GM12878 (cell line): ENCODE measurements around the gene LMTK2. TPM values are rescaled to one million over a fixed set of nuclear protein-coding genes. Genes with fewer than 3 reads are reported as not detected.

Experiments used
- ATAC-seq: fragments of 200-7000 bp; cut with Tn5 transposase; 3 replicates; pipeline ENCODE4 v1.9.1; 2020; ENCODE audit warnings: mild to moderate bottlenecking, moderate library complexity
- BruUV-seq: library from RNA; stranded (reverse); fragments of 400-500 nt; replicated peaks from 2 replicates; lab custom pipeline; 2021; lab: Mats Ljungman, UMichigan
- CTCF ChIA-PET: fragments of 300-600 bp; sonication (Branson Sonifier 250); formaldehyde crosslinking; extraction: SDS; loops from one replicate; lab custom pipeline; 2021; ENCODE audit warnings: inconsistent platforms; lab: Yijun Ruan, JAX
- POLR2A ChIA-PET: fragments of 350-600 bp; formaldehyde crosslinking; extraction: SDS; loops from one replicate; lab custom pipeline; 2021; ENCODE audit warnings: inconsistent platforms; lab: Charles Lee
- RAD21 ChIA-PET: fragments of 300-600 bp; sonication (Branson Sonifier 250); formaldehyde crosslinking; loops from one replicate; lab custom pipeline; 2023; ENCODE audit warnings: antibody characterized with exemption; ENCODE audit not compliant: unreplicated experiment; lab: Charles Lee
- SMC1A ChIA-PET: fragments of 300-600 bp; sonication (Branson Sonifier 250); formaldehyde crosslinking; loops from one replicate; lab custom pipeline; 2023; ENCODE audit not compliant: unreplicated experiment, uncharacterized antibody; lab: Charles Lee
- DNase-seq: peaks from one replicate; pipeline ENCODE4 v3.0.0-alpha.2; 2011; ENCODE audit warnings: low read depth, low spot score
- FAIRE-seq: peaks from 3 replicates; lab custom pipeline; 2011; peaks lifted over from hg19 to GRCh38; lab: Jason Lieb, UNC
- H2AFZ ChIP-seq: 2 replicates; pipeline ENCODE4 v1.6.0; 2011; ENCODE audit warnings: low read depth, low read length, control low read depth; ENCODE audit not compliant: control insufficient read depth
- H3K27ac ChIP-seq: 2 replicates; pipeline ENCODE4 v1.5.1; 2011; ENCODE audit warnings: control low read depth; ENCODE audit not compliant: control insufficient read depth, insufficient read depth
- H3K27me3 ChIP-seq, 2 experiments: replicated peaks in 1 of 2; 2 replicates each; pipeline versions ENCODE4 v1.6.0 to v1.6.1; 2011; ENCODE audit warnings: low read length in 1 of 2; ENCODE audit not compliant: control insufficient read depth in 2 of 2, insufficient read depth in 2 of 2
- H3K36me3 ChIP-seq, 2 experiments: 2 replicates each; pipeline ENCODE4 v1.5.1; 2011; ENCODE audit warnings: low read length in 1 of 2; ENCODE audit not compliant: control insufficient read depth in 2 of 2, insufficient read depth in 2 of 2
- H3K4me1 ChIP-seq: 2 replicates; pipeline ENCODE4 v1.6.1; 2011; ENCODE audit warnings: mild to moderate bottlenecking, low read length, moderate library complexity, mixed read lengths; ENCODE audit not compliant: control insufficient read depth, insufficient read depth
- H3K4me2 ChIP-seq: 2 replicates; pipeline ENCODE4 v1.6.0; 2011; ENCODE audit warnings: control low read depth; ENCODE audit not compliant: control insufficient read depth, insufficient read depth
- H3K4me3 ChIP-seq: fragments of 200-600 bp; sonication (generic); 2 replicates; pipeline ENCODE4 v1.5.1; 2016
- H3K79me2 ChIP-seq: 2 replicates; pipeline ENCODE4 v1.6.0; 2011; ENCODE audit warnings: low read length; ENCODE audit not compliant: control insufficient read depth, insufficient read depth
- H3K9ac ChIP-seq: 2 replicates; pipeline ENCODE4 v1.8.0; 2011; ENCODE audit warnings: low read length, control low read depth, mixed read lengths; ENCODE audit not compliant: control insufficient read depth, insufficient read depth
- H3K9me3 ChIP-seq: replicated peaks from 3 replicates; pipeline ENCODE4 v1.5.1; 2011; ENCODE audit warnings: mild to moderate bottlenecking, low read length; ENCODE audit not compliant: control insufficient read depth, insufficient read depth
- H4K20me1 ChIP-seq: 2 replicates; pipeline ENCODE4 v1.6.0; 2011; ENCODE audit not compliant: control insufficient read depth, insufficient read depth
- BRCA1 ChIP-seq: IDR thresholded peaks from 2 replicates; pipeline ENCODE4 v1.6.1; 2011; ENCODE audit warnings: low read depth, low read length, improper control_type of control experiment
- CBFB ChIP-seq: IDR thresholded peaks from 2 replicates; pipeline ENCODE4 v1.6.1; 2016; ENCODE audit warnings: antibody characterized with exemption, low read depth
- CHD1 ChIP-seq: IDR thresholded peaks from 2 replicates; pipeline ENCODE4 v1.6.1; 2012; ENCODE audit warnings: low read depth, low read length, improper control_type of control experiment
- ESRRA ChIP-seq: IDR thresholded peaks from 2 replicates; pipeline ENCODE4 v1.6.1; 2012; ENCODE audit warnings: mild to moderate bottlenecking, low read length, improper control_type of control experiment
- FOS ChIP-seq: IDR thresholded peaks from 3 replicates; pipeline ENCODE4 v1.6.1; 2011; ENCODE audit warnings: borderline replicate concordance; ENCODE audit not compliant: insufficient read length; ENCODE audit errors: extremely low read depth
- JUNB ChIP-seq: IDR thresholded peaks from 2 replicates; pipeline ENCODE4 v1.6.1; 2016; ENCODE audit warnings: antibody characterized with exemption, mild to moderate bottlenecking
- MEF2B ChIP-seq: fragments of 450-650 bp; IDR thresholded peaks from 2 replicates; pipeline ENCODE4 v1.6.1; 2018; ENCODE audit warnings: mild to moderate bottlenecking, moderate library complexity; ENCODE audit not compliant: partially characterized antibody, poor library complexity, severe bottlenecking
- MXI1 ChIP-seq: fragments of 150-350 bp; IDR thresholded peaks from 2 replicates; pipeline ENCODE4 v1.6.1; 2011; ENCODE audit warnings: low read depth, mild to moderate bottlenecking, inconsistent platforms, low read length, improper control_type of control experiment
- TCF7 ChIP-seq: IDR thresholded peaks from 2 replicates; pipeline ENCODE4 v1.6.1; 2014; ENCODE audit warnings: antibody characterized with exemption, borderline replicate concordance
- WGBS: methylation state at CpG from one replicate; pipeline ENCODE4 v1.1.6; 2016; ENCODE audit warnings: low lambda C conversion rate; ENCODE audit not compliant: insufficient replicate concordance, insufficient coverage; ENCODE audit errors: missing lambda C conversion rate; 5-methylcytosine and 5-hydroxymethylcytosine counted together
- in situ Hi-C: fragments of 300-500 bp; cut with MboI; formaldehyde crosslinking; loops from 9 replicates; pipeline ENCODE4 v1.14.3; 2018; ENCODE audit warnings: mixed read lengths
- intact Hi-C: fragments of 100-400 bp; cut with micrococcal nuclease; formaldehyde crosslinking; loops from one replicate; pipeline ENCODE4 v1.14.2; 2022; ENCODE audit not compliant: unreplicated experiment
- polyA plus RNA-seq, 11 experiments: library from polyadenylated mRNA; depleted of rRNA in 4 of 11; unstranded in 6 of 11; stranded (reverse) in 5 of 11; fragments of >200 nt; fragmentation: Nextera tagmentation in 4 of 11; fragmentation: Illumina TruSeq in 1 of 11; extraction: Ambion mirVana in 4 of 11; extraction: Trizol in 1 of 11; gene quantifications; 1 replicate in 1 of 11; 2 replicates in 10 of 11; pipeline versions ENCODE4 v1.2.1 to v1.2.3, GENCODE V29; 2011 to 2016; ENCODE audit warnings: inconsistent platforms in 2 of 11, missing spikeins in 2 of 11, low read depth in 1 of 11
- total RNA-seq, 4 experiments: library from RNA; depleted of rRNA in 3 of 4; stranded (reverse); fragments of >200 nt in 3 of 4; fragmentation: Illumina TruSeq in 1 of 4; extraction: Trizol in 1 of 4; gene quantifications; 2 replicates each; pipeline versions ENCODE4 v1.2.1 to v1.2.3, GENCODE V29; 2013 to 2021
- TF ChIP-seq, protein P1 (sequence below): fragments of 450-650 bp; IDR thresholded peaks from 2 replicates; pipeline ENCODE4 v1.6.1; 2017; ENCODE audit warnings: mild to moderate bottlenecking
- TF ChIP-seq, protein P2 (sequence below): IDR thresholded peaks from 2 replicates; pipeline ENCODE4 v1.6.1; 2011; ENCODE audit warnings: low read depth, low read length, improper control_type of control experiment, borderline replicate concordance
- TF ChIP-seq, protein P3 (sequence below): fragments of 450-650 bp; IDR thresholded peaks from 2 replicates; pipeline ENCODE4 v1.6.1; 2014; ENCODE audit warnings: mild to moderate bottlenecking
- TF ChIP-seq, protein P4 (sequence below): fragments of 450-650 bp; IDR thresholded peaks from 2 replicates; pipeline ENCODE4 v1.6.1; 2018; ENCODE audit warnings: borderline replicate concordance, mild to moderate bottlenecking; ENCODE audit not compliant: partially characterized antibody
- TF ChIP-seq, protein P5 (sequence below), 3 experiments: IDR thresholded peaks in 2 of 3; conservative IDR thresholded peaks in 1 of 3; 2 replicates each; pipeline ENCODE4 v1.5.1; 2011; ENCODE audit warnings: low read depth in 3 of 3, low read length in 3 of 3, mild to moderate bottlenecking in 3 of 3, control low read depth in 2 of 3, moderate library complexity in 2 of 3, inconsistent platforms in 1 of 3, mixed read lengths in 1 of 3; ENCODE audit not compliant: control insufficient read depth in 2 of 3, insufficient read depth in 1 of 3; ENCODE audit errors: extremely low read depth in 1 of 3
- TF ChIP-seq, protein P6 (sequence below): IDR thresholded peaks from 2 replicates; pipeline ENCODE4 v1.6.1; 2012; ENCODE audit warnings: low read depth, low read length, improper control_type of control experiment

LMTK2 gene
- total and polyA plus RNA-seq, 10 of the 15 experiments (the other 5 are each of a cell fraction or from before 2014, with no cell fraction given) = 0.68 to 8.7 (median 4.6) TPM

DNA sequence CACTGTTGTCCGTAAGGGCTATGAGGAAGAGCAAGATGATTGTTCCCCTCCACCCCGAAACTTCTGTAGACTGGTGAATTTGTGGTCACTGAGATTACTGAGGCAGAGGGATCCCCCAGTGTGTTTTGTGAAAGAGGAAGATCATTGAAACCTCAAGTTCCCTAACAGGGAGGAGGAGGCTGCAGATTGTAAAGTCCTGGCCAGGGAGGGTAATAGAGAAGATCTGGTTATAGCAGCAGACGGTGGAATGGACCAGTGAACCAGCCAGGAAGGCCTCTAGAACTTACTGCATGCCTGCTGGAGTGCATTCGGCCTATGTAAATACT lies 31.1 kb downstream of the LMTK2 start:
- Histone ChIP-seq H3K4me3 (no peak overlapping the region), H3K9ac (no peak overlapping the region), H3K79me2 (no peaks in the 10 kb centered on the region), H3K4me2 (no peak overlapping the region), H2AFZ (no peak overlapping the region), H3K27me3 (no peaks in the 10 kb centered on the region), H3K36me3 (peaks cover 0 to 4% of the 10 kb centered on the region in 2 experiments; a peak in 2 of 4 replicates), H4K20me1 (peaks cover 15% of the 10 kb centered on the region; the same call in 1 of the 2 replicates), H3K27ac (no peak overlapping the region), H3K9me3 (no peaks in the 10 kb centered on the region), H3K4me1 (peaks cover 25% of the 10 kb centered on the region)
- peak; percentile 81 for ATAC-seq
- in situ Hi-C loops = no loop called here
- ChIA-PET RAD21 (interaction anchor here (1.6 kb wide), 1 partner anchor 32 kb away, joined by 6 read pairs; no protein-coding TSS in a partner anchor), POLR2A (no interaction called here), CTCF (interaction anchor here (1.1 to 1.4 kb wide), 3 partner anchors 11 to 65 kb away, joined by 3 to 5 read pairs (median 4); no protein-coding TSS in a partner anchor), SMC1A (no interaction called here)
- BruUV-seq = no TSS peak
- peak; percentile 95 for FAIRE-seq
- peak; percentile 83 for DNase-seq
- WGBS = 1% methylated on average over 4 of the region's 4 CpGs
- intact Hi-C loops = no loop called here
- TF ChIP-seq CHD1 = no peak
- TF ChIP-seq JUNB = 0 out of 2 replicates have a peak, but pooled peaks have one; percentile 38
- TF ChIP-seq, protein P1, sequence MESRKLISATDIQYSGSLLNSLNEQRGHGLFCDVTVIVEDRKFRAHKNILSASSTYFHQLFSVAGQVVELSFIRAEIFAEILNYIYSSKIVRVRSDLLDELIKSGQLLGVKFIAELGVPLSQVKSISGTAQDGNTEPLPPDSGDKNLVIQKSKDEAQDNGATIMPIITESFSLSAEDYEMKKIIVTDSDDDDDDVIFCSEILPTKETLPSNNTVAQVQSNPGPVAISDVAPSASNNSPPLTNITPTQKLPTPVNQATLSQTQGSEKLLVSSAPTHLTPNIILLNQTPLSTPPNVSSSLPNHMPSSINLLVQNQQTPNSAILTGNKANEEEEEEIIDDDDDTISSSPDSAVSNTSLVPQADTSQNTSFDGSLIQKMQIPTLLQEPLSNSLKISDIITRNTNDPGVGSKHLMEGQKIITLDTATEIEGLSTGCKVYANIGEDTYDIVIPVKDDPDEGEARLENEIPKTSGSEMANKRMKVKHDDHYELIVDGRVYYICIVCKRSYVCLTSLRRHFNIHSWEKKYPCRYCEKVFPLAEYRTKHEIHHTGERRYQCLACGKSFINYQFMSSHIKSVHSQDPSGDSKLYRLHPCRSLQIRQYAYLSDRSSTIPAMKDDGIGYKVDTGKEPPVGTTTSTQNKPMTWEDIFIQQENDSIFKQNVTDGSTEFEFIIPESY = no peak
- no peak for TF ChIP-seq MEF2B
- TF ChIP-seq, protein P2, sequence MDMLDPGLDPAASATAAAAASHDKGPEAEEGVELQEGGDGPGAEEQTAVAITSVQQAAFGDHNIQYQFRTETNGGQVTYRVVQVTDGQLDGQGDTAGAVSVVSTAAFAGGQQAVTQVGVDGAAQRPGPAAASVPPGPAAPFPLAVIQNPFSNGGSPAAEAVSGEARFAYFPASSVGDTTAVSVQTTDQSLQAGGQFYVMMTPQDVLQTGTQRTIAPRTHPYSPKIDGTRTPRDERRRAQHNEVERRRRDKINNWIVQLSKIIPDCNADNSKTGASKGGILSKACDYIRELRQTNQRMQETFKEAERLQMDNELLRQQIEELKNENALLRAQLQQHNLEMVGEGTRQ = no peak
- TF ChIP-seq MXI1 = no peak
- no peak for TF ChIP-seq ESRRA
- no peak for TF ChIP-seq FOS
- TF ChIP-seq, protein P3, sequence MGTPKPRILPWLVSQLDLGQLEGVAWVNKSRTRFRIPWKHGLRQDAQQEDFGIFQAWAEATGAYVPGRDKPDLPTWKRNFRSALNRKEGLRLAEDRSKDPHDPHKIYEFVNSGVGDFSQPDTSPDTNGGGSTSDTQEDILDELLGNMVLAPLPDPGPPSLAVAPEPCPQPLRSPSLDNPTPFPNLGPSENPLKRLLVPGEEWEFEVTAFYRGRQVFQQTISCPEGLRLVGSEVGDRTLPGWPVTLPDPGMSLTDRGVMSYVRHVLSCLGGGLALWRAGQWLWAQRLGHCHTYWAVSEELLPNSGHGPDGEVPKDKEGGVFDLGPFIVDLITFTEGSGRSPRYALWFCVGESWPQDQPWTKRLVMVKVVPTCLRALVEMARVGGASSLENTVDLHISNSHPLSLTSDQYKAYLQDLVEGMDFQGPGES = no peak
- TF ChIP-seq, protein P4, sequence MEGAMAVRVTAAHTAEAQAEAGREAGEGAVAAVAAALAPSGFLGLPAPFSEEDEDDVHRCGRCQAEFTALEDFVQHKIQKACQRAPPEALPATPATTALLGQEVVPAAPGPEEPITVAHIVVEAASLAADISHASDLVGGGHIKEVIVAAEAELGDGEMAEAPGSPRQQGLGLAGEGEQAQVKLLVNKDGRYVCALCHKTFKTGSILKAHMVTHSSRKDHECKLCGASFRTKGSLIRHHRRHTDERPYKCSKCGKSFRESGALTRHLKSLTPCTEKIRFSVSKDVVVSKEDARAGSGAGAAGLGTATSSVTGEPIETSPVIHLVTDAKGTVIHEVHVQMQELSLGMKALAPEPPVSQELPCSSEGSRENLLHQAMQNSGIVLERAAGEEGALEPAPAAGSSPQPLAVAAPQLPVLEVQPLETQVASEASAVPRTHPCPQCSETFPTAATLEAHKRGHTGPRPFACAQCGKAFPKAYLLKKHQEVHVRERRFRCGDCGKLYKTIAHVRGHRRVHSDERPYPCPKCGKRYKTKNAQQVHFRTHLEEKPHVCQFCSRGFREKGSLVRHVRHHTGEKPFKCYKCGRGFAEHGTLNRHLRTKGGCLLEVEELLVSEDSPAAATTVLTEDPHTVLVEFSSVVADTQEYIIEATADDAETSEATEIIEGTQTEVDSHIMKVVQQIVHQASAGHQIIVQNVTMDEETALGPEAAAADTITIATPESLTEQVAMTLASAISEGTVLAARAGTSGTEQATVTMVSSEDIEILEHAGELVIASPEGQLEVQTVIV = no peak
- TF ChIP-seq CBFB = peak; percentile 90
- no peak for TF ChIP-seq TCF7
- TF ChIP-seq, protein P5, sequence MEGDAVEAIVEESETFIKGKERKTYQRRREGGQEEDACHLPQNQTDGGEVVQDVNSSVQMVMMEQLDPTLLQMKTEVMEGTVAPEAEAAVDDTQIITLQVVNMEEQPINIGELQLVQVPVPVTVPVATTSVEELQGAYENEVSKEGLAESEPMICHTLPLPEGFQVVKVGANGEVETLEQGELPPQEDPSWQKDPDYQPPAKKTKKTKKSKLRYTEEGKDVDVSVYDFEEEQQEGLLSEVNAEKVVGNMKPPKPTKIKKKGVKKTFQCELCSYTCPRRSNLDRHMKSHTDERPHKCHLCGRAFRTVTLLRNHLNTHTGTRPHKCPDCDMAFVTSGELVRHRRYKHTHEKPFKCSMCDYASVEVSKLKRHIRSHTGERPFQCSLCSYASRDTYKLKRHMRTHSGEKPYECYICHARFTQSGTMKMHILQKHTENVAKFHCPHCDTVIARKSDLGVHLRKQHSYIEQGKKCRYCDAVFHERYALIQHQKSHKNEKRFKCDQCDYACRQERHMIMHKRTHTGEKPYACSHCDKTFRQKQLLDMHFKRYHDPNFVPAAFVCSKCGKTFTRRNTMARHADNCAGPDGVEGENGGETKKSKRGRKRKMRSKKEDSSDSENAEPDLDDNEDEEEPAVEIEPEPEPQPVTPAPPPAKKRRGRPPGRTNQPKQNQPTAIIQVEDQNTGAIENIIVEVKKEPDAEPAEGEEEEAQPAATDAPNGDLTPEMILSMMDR (IDR thresholded peaks at IDR 0.05 in 2 of 3, conservative IDR thresholded peaks at IDR 0.05 in 1 of 3; ENCODE audit: control insufficient read depth in 2 of 3, extremely low read depth in 1 of 3, insufficient read depth in 1 of 3, low read depth in 3 of 3, low read length in 3 of 3) = no peak
- TF ChIP-seq BRCA1 = no peak
- TF ChIP-seq, protein P6, sequence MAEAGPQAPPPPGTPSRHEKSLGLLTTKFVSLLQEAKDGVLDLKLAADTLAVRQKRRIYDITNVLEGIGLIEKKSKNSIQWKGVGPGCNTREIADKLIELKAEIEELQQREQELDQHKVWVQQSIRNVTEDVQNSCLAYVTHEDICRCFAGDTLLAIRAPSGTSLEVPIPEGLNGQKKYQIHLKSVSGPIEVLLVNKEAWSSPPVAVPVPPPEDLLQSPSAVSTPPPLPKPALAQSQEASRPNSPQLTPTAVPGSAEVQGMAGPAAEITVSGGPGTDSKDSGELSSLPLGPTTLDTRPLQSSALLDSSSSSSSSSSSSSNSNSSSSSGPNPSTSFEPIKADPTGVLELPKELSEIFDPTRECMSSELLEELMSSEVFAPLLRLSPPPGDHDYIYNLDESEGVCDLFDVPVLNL = no peak
